ENCODE measurements around the gene SCAMP2. TPM values are rescaled to one million over a fixed set of nuclear protein-coding genes. Genes with fewer than 3 reads are reported as not detected.
A peak's percentile ranks its signal among the peaks of the same experiment; 100 is the strongest.

SCAMP2 gene
- total and polyA plus RNA-seq, 2 of the 13 experiments (the other 11 are each of a cell fraction or from before 2014, with no cell fraction given), result 34.8 to 121 TPM

DNA sequence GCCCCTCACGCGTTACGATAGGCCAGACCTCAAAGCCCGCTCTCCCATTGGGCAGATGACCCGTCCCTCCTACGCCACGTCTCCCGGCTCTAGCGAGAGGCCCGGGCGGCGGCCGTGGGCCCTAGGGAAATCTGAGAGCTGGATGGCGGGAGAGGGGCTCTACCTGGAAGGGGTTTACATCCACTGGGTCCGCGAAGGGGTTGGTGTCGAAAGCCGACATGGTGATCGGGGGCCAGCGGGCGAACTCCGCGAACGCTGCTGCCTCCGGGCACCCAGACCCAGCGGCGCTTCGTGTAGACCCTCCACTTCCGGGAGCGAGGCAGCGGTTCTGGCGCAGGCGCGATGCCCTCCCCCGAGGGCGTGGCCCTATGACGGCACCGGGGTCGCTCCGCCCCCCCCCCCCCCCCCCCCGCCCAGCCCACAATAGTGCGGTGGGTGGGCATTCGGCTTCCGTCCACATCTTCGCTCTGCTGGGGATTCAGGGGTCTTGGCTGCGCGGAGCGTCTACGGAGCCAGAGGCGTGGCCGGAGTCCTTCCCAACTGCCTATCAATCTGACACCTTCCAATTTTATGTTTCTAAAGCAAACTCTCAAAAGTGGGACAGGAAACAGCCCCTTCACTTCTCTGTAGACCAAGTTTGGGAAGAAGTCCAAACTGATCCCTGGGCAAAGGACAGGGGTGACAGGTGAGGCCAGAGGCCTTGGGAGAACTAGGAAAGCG lies at the start of gene SCAMP2 (continued):
- no peak for TF ChIP-seq RBAK (CRISPR knock-in tag; IDR thresholded peaks at IDR 0.05)
- TF ChIP-seq, protein P1, sequence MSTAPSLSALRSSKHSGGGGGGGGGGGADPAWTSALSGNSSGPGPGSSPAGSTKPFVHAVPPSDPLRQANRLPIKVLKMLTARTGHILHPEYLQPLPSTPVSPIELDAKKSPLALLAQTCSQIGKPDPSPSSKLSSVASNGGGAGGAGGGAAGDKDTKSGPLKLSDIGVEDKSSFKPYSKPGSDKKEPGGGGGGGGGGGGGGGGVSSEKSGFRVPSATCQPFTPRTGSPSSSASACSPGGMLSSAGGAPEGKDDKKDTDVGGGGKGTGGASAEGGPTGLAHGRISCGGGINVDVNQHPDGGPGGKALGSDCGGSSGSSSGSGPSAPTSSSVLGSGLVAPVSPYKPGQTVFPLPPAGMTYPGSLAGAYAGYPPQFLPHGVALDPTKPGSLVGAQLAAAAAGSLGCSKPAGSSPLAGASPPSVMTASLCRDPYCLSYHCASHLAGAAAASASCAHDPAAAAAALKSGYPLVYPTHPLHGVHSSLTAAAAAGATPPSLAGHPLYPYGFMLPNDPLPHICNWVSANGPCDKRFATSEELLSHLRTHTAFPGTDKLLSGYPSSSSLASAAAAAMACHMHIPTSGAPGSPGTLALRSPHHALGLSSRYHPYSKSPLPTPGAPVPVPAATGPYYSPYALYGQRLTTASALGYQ (CRISPR knock-in tag; IDR thresholded peaks at IDR 0.05), result no peak
- TF ChIP-seq PATZ1 (CRISPR knock-in tag; IDR thresholded peaks at IDR 0.05), result peak; percentile 57; the same call in 1 of the 2 replicates
- TF ChIP-seq FOSL2 (CRISPR knock-in tag; IDR thresholded peaks at IDR 0.05), result 0 out of 2 replicates have a peak, but pooled peaks have one; percentile 30
- peak in 1 of 2 experiments; percentile 61; a peak in 2 of 4 replicates for TF ChIP-seq KLF16 (CRISPR knock-in tag; IDR thresholded peaks at IDR 0.05)
- TF ChIP-seq, protein P2, sequence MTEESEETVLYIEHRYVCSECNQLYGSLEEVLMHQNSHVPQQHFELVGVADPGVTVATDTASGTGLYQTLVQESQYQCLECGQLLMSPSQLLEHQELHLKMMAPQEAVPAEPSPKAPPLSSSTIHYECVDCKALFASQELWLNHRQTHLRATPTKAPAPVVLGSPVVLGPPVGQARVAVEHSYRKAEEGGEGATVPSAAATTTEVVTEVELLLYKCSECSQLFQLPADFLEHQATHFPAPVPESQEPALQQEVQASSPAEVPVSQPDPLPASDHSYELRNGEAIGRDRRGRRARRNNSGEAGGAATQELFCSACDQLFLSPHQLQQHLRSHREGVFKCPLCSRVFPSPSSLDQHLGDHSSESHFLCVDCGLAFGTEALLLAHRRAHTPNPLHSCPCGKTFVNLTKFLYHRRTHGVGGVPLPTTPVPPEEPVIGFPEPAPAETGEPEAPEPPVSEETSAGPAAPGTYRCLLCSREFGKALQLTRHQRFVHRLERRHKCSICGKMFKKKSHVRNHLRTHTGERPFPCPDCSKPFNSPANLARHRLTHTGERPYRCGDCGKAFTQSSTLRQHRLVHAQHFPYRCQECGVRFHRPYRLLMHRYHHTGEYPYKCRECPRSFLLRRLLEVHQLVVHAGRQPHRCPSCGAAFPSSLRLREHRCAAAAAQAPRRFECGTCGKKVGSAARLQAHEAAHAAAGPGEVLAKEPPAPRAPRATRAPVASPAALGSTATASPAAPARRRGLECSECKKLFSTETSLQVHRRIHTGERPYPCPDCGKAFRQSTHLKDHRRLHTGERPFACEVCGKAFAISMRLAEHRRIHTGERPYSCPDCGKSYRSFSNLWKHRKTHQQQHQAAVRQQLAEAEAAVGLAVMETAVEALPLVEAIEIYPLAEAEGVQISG (CRISPR knock-in tag; IDR thresholded peaks at IDR 0.05), result peak; percentile 33; the same call in 1 of the 2 replicates
- no peak for TF ChIP-seq ZNF670 (CRISPR knock-in tag; IDR thresholded peaks at IDR 0.05; ENCODE audit: borderline replicate concordance)
- 0 out of 2 replicates have a peak, but pooled peaks have one; percentile 74 for TF ChIP-seq FOXC1 (CRISPR knock-in tag; IDR thresholded peaks at IDR 0.05; ENCODE audit: borderline replicate concordance)
- peak; percentile 83 for TF ChIP-seq CREM (IDR thresholded peaks at IDR 0.05)
- TF ChIP-seq CREM (CRISPR knock-in tag; IDR thresholded peaks at IDR 0.05), result no peak
- TF ChIP-seq ZNF572 (CRISPR knock-in tag; IDR thresholded peaks at IDR 0.05), result no peak
- TF ChIP-seq ZNF251 (CRISPR knock-in tag; IDR thresholded peaks at IDR 0.05), result no peak
- TF ChIP-seq ZNF451 (CRISPR knock-in tag; IDR thresholded peaks at IDR 0.05), result no peak
- TF ChIP-seq SRSF9 (IDR thresholded peaks at IDR 0.05; ENCODE audit: borderline replicate concordance, insufficient read depth, low read depth, low read length, poor library complexity, severe bottlenecking), result no peak
- no peak for TF ChIP-seq TRIM24 (CRISPR knock-in tag; IDR thresholded peaks at IDR 0.05)
- TF ChIP-seq REL (CRISPR knock-in tag; conservative IDR thresholded peaks at IDR 0.05), result no peak
- TF ChIP-seq, protein P3, sequence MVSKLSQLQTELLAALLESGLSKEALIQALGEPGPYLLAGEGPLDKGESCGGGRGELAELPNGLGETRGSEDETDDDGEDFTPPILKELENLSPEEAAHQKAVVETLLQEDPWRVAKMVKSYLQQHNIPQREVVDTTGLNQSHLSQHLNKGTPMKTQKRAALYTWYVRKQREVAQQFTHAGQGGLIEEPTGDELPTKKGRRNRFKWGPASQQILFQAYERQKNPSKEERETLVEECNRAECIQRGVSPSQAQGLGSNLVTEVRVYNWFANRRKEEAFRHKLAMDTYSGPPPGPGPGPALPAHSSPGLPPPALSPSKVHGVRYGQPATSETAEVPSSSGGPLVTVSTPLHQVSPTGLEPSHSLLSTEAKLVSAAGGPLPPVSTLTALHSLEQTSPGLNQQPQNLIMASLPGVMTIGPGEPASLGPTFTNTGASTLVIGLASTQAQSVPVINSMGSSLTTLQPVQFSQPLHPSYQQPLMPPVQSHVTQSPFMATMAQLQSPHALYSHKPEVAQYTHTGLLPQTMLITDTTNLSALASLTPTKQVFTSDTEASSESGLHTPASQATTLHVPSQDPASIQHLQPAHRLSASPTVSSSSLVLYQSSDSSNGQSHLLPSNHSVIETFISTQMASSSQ (IDR thresholded peaks at IDR 0.05; ENCODE audit: low read depth), result no peak
- TF ChIP-seq, protein P3 (CRISPR knock-in tag; IDR thresholded peaks at IDR 0.05; ENCODE audit: borderline replicate concordance), result peak; percentile 55; the same call in 1 of the 2 replicates

Measured in HepG2 (cell line).